C4-2B (cell line): Measurements from ENCODE around the gene OR52M1.

Source experiments
- H3K27ac ChIP-seq: fragments of 450-650 bp; 2 replicates; pipeline ENCODE4 v1.5.1; 2017
- ZFX ChIP-seq: fragments of 450-650 bp; IDR thresholded peaks from 2 replicates; pipeline ENCODE4 v1.6.1; 2017
- TF ChIP-seq, protein P1 (sequence below): fragments of 450-650 bp; conservative IDR thresholded peaks from 2 replicates; pipeline ENCODE4 v1.5.1; 2017; ENCODE audit warnings: mild to moderate bottlenecking

The OR52M1 gene, protein sequence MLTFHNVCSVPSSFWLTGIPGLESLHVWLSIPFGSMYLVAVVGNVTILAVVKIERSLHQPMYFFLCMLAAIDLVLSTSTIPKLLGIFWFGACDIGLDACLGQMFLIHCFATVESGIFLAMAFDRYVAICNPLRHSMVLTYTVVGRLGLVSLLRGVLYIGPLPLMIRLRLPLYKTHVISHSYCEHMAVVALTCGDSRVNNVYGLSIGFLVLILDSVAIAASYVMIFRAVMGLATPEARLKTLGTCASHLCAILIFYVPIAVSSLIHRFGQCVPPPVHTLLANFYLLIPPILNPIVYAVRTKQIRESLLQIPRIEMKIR

DNA sequence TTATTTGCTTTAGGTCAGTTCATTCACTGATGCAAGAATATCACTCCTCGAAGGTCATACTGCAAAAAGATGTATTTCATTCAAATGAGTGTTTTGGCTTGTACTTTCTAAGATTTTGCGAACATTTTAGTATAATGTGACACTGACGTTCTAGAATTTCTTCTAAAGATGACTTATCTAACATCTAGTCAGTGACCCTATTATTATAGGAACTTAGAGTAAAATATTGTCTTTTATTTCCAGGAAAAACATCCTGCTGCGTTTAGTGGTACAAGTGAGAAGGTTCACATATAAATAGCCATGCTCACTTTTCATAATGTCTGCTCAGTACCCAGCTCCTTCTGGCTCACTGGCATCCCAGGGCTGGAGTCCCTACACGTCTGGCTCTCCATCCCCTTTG, at the start of gene OR52M1:
OR52M1 (plus strand) TSS at position 301 of the 400 bp plus-strand sequence; CDS start at position 301, 0 bp downstream.
- TF ChIP-seq, protein P1, sequence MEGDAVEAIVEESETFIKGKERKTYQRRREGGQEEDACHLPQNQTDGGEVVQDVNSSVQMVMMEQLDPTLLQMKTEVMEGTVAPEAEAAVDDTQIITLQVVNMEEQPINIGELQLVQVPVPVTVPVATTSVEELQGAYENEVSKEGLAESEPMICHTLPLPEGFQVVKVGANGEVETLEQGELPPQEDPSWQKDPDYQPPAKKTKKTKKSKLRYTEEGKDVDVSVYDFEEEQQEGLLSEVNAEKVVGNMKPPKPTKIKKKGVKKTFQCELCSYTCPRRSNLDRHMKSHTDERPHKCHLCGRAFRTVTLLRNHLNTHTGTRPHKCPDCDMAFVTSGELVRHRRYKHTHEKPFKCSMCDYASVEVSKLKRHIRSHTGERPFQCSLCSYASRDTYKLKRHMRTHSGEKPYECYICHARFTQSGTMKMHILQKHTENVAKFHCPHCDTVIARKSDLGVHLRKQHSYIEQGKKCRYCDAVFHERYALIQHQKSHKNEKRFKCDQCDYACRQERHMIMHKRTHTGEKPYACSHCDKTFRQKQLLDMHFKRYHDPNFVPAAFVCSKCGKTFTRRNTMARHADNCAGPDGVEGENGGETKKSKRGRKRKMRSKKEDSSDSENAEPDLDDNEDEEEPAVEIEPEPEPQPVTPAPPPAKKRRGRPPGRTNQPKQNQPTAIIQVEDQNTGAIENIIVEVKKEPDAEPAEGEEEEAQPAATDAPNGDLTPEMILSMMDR = no peak
- TF ChIP-seq ZFX = no peak
- no peak within 1 kb of the TSS for H3K27ac ChIP-seq

DNA sequence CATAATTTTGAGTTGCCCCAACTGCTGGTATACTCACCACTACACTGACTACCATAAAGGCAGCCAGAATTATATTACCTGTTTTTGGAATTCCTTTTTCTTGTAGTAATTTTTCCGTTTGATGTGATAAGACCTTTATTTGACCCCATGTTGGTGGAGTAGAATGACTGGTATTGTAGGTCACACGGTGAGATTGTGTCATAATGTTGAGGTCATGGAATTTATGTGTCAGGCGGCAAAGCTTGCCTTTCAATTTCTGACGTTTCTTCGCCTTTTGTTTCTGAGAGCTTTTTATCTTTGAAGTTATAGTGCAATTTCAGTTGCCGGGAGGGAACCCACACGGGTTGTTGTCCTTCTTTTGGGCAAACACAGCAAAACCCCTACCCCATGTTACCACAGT, 49.5 kb upstream of the OR52M1 start:
- no peak overlapping the region for H3K27ac ChIP-seq
- no peak for TF ChIP-seq ZFX
- TF ChIP-seq, protein P1 = no peak

DNA sequence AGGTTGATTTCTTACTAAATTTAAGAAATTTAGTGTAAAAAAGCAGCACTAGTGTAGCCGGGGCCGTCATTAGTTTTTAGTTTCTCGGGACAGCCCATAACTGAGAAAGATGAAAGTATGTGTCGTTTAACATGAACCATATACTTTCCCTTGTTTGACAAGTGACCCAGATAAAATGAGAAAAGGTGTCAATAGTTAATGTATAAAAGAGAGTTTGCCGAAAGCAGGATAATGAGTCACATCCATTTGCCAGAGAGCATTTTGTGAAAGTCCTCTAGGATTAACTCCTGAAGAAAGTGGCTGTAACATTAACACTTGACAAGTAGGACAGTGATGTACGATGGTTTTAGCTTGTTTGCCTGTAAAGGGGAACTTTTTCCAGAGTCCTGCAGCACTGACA, 49.0 kb upstream of the OR52M1 start:
- TF ChIP-seq, protein P1 = no peak
- TF ChIP-seq ZFX = no peak
- H3K27ac ChIP-seq = peak overlapping the region; percentile 27; the same call in 1 of the 2 replicates

DNA sequence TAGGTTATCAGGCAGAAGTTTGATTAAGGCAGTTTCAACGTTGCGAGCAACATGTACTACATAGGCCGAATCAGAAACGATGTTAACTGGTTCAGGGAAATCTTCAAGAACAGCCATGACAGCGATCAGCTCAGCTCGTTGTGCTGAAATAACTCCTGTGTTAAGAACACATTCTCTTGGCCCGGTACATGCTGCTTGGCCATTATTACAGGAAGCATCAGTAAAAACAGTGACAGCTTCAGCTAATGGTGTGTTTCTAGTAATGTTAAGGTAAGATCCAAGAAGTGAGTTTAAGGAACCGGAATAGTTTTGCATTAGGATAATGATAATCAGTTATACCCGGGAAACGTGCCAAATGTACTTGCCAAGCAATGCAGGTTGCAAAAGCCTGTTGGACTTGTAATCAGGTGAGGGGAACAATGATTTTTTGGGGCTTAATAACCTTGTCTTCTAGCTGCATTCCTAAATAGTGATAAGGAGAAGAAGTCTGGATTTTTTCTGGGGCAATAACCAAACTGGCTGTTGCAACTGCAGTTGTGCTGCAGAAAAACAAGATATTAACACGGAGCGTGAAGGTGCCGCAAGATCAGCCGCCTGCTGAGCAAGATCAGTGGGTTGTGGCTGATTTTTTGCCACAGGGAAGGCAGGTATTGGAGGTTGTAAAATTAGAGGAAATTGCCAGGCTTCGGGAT, 48.3 kb upstream of the OR52M1 start:
- H3K27ac ChIP-seq = peak overlapping the region; percentile 27; the same call in 1 of the 2 replicates
- no peak for TF ChIP-seq ZFX
- TF ChIP-seq, protein P1 = no peak

DNA sequence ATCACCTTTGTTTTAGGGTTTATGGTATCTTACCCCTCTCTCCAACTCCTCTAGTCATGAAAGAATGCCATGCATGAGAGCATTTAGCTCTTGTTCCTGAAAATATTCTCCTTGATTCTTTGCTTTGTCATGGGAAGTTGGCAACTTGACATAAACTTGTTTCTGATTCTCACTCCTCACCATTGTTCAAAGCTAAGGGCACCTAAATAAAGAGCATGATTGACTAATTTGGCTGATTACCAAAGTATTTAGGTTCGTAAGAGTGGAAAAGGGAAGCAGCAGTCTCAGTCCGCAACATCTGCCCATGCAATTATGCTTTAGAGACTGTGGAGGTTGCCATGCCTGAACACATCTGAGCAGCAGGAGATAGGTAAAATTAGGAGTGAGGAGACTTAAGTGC, 36.1 kb upstream of the OR52M1 start:
- TF ChIP-seq ZFX = no peak
- TF ChIP-seq, protein P1 = no peak
- H3K27ac ChIP-seq = no peak overlapping the region

DNA sequence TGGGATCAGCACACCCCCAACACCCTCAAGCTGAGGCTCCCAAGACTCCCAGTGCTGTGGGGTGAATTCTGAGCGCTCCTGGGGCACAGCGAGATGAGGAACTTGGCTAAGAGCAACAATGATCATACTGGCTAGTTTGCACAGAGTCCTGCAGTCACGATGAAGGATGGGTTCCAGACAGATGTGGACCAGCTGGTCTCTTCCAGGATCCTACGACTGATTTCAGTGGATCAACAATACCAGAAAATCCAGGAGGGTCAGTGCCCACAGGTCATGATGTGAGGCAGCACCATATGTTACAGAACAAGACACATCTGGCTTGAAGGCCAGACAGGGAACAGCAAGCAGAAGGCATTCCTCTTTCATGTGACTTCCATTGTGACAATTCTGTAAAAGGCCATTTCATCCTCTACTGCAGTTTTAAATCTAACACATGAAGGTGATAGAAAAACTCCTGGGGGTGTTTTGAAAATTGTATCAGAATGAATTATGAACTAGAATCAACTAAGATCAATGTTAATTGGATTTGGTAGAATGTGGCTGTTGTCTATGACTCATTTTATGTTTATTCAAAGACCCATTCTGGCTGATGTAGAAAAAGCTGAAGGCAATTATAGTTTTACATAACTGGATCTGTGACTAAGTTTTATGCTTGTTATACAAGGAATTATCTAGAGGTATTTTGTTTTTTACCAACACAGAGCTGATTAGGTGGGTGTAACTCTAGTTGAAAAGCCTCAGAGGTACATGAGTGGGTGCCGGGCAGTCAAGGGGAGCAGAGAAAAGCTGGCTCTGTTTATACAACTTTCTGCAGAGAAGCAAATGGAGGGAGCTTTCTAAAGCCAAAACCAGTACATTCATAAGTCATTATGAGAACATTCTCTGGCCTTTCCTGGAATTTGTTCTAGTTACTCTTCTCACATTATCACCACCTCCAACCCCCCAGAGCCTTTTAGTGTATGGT, 33.4 kb upstream of the OR52M1 start:
- TF ChIP-seq ZFX = no peak
- TF ChIP-seq, protein P1 = no peak

More for the DNA sequence above, 33.4 kb upstream of the OR52M1 start:
- H3K27ac ChIP-seq = no peak overlapping the region
